GM12878 (cell line): Measurements from ENCODE around the gene MT1B. TPM values are rescaled to one million over a fixed set of nuclear protein-coding genes. Genes with fewer than 3 reads are reported as not detected.

Source experiments
- ATAC-seq: fragments of 200-7000 bp; cut with Tn5 transposase; 3 replicates; pipeline ENCODE4 v1.9.1; 2020; ENCODE audit warnings: mild to moderate bottlenecking, moderate library complexity
- BruUV-seq: library from RNA; stranded (reverse); fragments of 400-500 nt; replicated peaks from 2 replicates; lab custom pipeline; 2021; lab: Mats Ljungman, UMichigan
- CTCF ChIA-PET: fragments of 300-600 bp; sonication (Branson Sonifier 250); formaldehyde crosslinking; extraction: SDS; loops from one replicate; lab custom pipeline; 2021; ENCODE audit warnings: inconsistent platforms; lab: Yijun Ruan, JAX
- POLR2A ChIA-PET: fragments of 350-600 bp; formaldehyde crosslinking; extraction: SDS; loops from one replicate; lab custom pipeline; 2021; ENCODE audit warnings: inconsistent platforms; lab: Charles Lee
- RAD21 ChIA-PET: fragments of 300-600 bp; sonication (Branson Sonifier 250); formaldehyde crosslinking; loops from one replicate; lab custom pipeline; 2023; ENCODE audit warnings: antibody characterized with exemption; ENCODE audit not compliant: unreplicated experiment; lab: Charles Lee
- SMC1A ChIA-PET: fragments of 300-600 bp; sonication (Branson Sonifier 250); formaldehyde crosslinking; loops from one replicate; lab custom pipeline; 2023; ENCODE audit not compliant: unreplicated experiment, uncharacterized antibody; lab: Charles Lee
- DNase-seq: peaks from one replicate; pipeline ENCODE4 v3.0.0-alpha.2; 2011; ENCODE audit warnings: low read depth, low spot score
- FAIRE-seq: peaks from 3 replicates; lab custom pipeline; 2011; peaks lifted over from hg19 to GRCh38; lab: Jason Lieb, UNC
- H2AFZ ChIP-seq: 2 replicates; pipeline ENCODE4 v1.6.0; 2011; ENCODE audit warnings: low read depth, low read length, control low read depth; ENCODE audit not compliant: control insufficient read depth
- H3K27ac ChIP-seq: 2 replicates; pipeline ENCODE4 v1.5.1; 2011; ENCODE audit warnings: control low read depth; ENCODE audit not compliant: control insufficient read depth, insufficient read depth
- H3K27me3 ChIP-seq, 2 experiments: replicated peaks in 1 of 2; 2 replicates each; pipeline versions ENCODE4 v1.6.0 to v1.6.1; 2011; ENCODE audit warnings: low read length in 1 of 2; ENCODE audit not compliant: control insufficient read depth in 2 of 2, insufficient read depth in 2 of 2
- H3K36me3 ChIP-seq, 2 experiments: 2 replicates each; pipeline ENCODE4 v1.5.1; 2011; ENCODE audit warnings: low read length in 1 of 2; ENCODE audit not compliant: control insufficient read depth in 2 of 2, insufficient read depth in 2 of 2
- H3K4me1 ChIP-seq: 2 replicates; pipeline ENCODE4 v1.6.1; 2011; ENCODE audit warnings: mild to moderate bottlenecking, low read length, moderate library complexity, mixed read lengths; ENCODE audit not compliant: control insufficient read depth, insufficient read depth
- H3K4me2 ChIP-seq: 2 replicates; pipeline ENCODE4 v1.6.0; 2011; ENCODE audit warnings: control low read depth; ENCODE audit not compliant: control insufficient read depth, insufficient read depth
- H3K4me3 ChIP-seq: fragments of 200-600 bp; sonication (generic); 2 replicates; pipeline ENCODE4 v1.5.1; 2016
- H3K79me2 ChIP-seq: 2 replicates; pipeline ENCODE4 v1.6.0; 2011; ENCODE audit warnings: low read length; ENCODE audit not compliant: control insufficient read depth, insufficient read depth
- H3K9ac ChIP-seq: 2 replicates; pipeline ENCODE4 v1.8.0; 2011; ENCODE audit warnings: low read length, control low read depth, mixed read lengths; ENCODE audit not compliant: control insufficient read depth, insufficient read depth
- H3K9me3 ChIP-seq: replicated peaks from 3 replicates; pipeline ENCODE4 v1.5.1; 2011; ENCODE audit warnings: mild to moderate bottlenecking, low read length; ENCODE audit not compliant: control insufficient read depth, insufficient read depth
- H4K20me1 ChIP-seq: 2 replicates; pipeline ENCODE4 v1.6.0; 2011; ENCODE audit not compliant: control insufficient read depth, insufficient read depth
- E4F1 ChIP-seq: fragments of 450-650 bp; IDR thresholded peaks from 2 replicates; pipeline ENCODE4 v1.6.1; 2018; ENCODE audit warnings: borderline replicate concordance, mild to moderate bottlenecking; ENCODE audit not compliant: partially characterized antibody
- EP300 ChIP-seq, 2 experiments: fragments of 150-350 bp in 1 of 2; IDR thresholded peaks; 2 replicates each; pipeline ENCODE4 v1.6.1; 2011 to 2012; ENCODE audit warnings: low read depth in 2 of 2, low read length in 2 of 2, borderline replicate concordance in 1 of 2, improper control_type of control experiment in 1 of 2, inconsistent platforms in 1 of 2; ENCODE audit not compliant: control insufficient read depth in 1 of 2
- IKZF1 ChIP-seq: fragments of 450-650 bp; conservative IDR thresholded peaks from 2 replicates; pipeline ENCODE4 v1.6.1; 2017; ENCODE audit warnings: antibody characterized with exemption, mild to moderate bottlenecking
- IKZF2 ChIP-seq, 2 experiments: fragments of 450-650 bp; IDR thresholded peaks; 2 replicates each; pipeline ENCODE4 v1.6.1; 2017; ENCODE audit warnings: mild to moderate bottlenecking in 2 of 2, moderate library complexity in 2 of 2
- JUNB ChIP-seq: IDR thresholded peaks from 2 replicates; pipeline ENCODE4 v1.6.1; 2016; ENCODE audit warnings: antibody characterized with exemption, mild to moderate bottlenecking
- KAT2A ChIP-seq: conservative IDR thresholded peaks from 2 replicates; pipeline ENCODE4 v1.6.1; 2011; ENCODE audit warnings: low read depth, low read length; ENCODE audit not compliant: control insufficient read depth
- MEF2B ChIP-seq: fragments of 450-650 bp; IDR thresholded peaks from 2 replicates; pipeline ENCODE4 v1.6.1; 2018; ENCODE audit warnings: mild to moderate bottlenecking, moderate library complexity; ENCODE audit not compliant: partially characterized antibody, poor library complexity, severe bottlenecking
- NFYB ChIP-seq: IDR thresholded peaks from 2 replicates; pipeline ENCODE4 v1.6.1; 2011; ENCODE audit warnings: low read depth, mild to moderate bottlenecking, low read length, improper control_type of control experiment, moderate library complexity; ENCODE audit not compliant: insufficient read depth
- PAX5 ChIP-seq: IDR thresholded peaks from 2 replicates; pipeline ENCODE4 v1.6.1; 2011; ENCODE audit warnings: low read depth, low read length, borderline replicate concordance
- PBX3 ChIP-seq: IDR thresholded peaks from 2 replicates; pipeline ENCODE4 v1.6.1; 2011; ENCODE audit warnings: mild to moderate bottlenecking, low read depth, low read length, moderate library complexity; ENCODE audit not compliant: insufficient replicate concordance
- RAD51 ChIP-seq: fragments of 450-650 bp; IDR thresholded peaks from 2 replicates; pipeline ENCODE4 v1.6.1; 2016; ENCODE audit warnings: moderate library complexity, mild to moderate bottlenecking, inconsistent platforms
- RFX5 ChIP-seq: IDR thresholded peaks from 2 replicates; pipeline ENCODE4 v1.6.1; 2011; ENCODE audit warnings: low read depth, low read length, improper control_type of control experiment
- RUNX3 ChIP-seq: IDR thresholded peaks from 2 replicates; pipeline ENCODE4 v1.6.1; 2012; ENCODE audit warnings: low read length, inconsistent platforms
- SIX5 ChIP-seq: IDR thresholded peaks from 2 replicates; pipeline ENCODE4 v1.6.1; 2011; ENCODE audit warnings: mild to moderate bottlenecking, low read depth, low read length, moderate library complexity; ENCODE audit not compliant: severe bottlenecking
- YY1 ChIP-seq: IDR thresholded peaks from 2 replicates; pipeline ENCODE4 v1.6.1; 2011; ENCODE audit warnings: low read depth, mild to moderate bottlenecking, low read length
- WGBS: methylation state at CpG from one replicate; pipeline ENCODE4 v1.1.6; 2016; ENCODE audit warnings: low lambda C conversion rate; ENCODE audit not compliant: insufficient replicate concordance, insufficient coverage; ENCODE audit errors: missing lambda C conversion rate; 5-methylcytosine and 5-hydroxymethylcytosine counted together
- in situ Hi-C: fragments of 300-500 bp; cut with MboI; formaldehyde crosslinking; loops from 9 replicates; pipeline ENCODE4 v1.14.3; 2018; ENCODE audit warnings: mixed read lengths
- intact Hi-C: fragments of 100-400 bp; cut with micrococcal nuclease; formaldehyde crosslinking; loops from one replicate; pipeline ENCODE4 v1.14.2; 2022; ENCODE audit not compliant: unreplicated experiment
- polyA plus RNA-seq, 11 experiments: library from polyadenylated mRNA; depleted of rRNA in 4 of 11; unstranded in 6 of 11; stranded (reverse) in 5 of 11; fragments of >200 nt; fragmentation: Nextera tagmentation in 4 of 11; fragmentation: Illumina TruSeq in 1 of 11; extraction: Ambion mirVana in 4 of 11; extraction: Trizol in 1 of 11; gene quantifications; 1 replicate in 1 of 11; 2 replicates in 10 of 11; pipeline versions ENCODE4 v1.2.1 to v1.2.3, GENCODE V29; 2011 to 2016; ENCODE audit warnings: inconsistent platforms in 2 of 11, missing spikeins in 2 of 11, low read depth in 1 of 11
- total RNA-seq, 4 experiments: library from RNA; depleted of rRNA in 3 of 4; stranded (reverse); fragments of >200 nt in 3 of 4; fragmentation: Illumina TruSeq in 1 of 4; extraction: Trizol in 1 of 4; gene quantifications; 2 replicates each; pipeline versions ENCODE4 v1.2.1 to v1.2.3, GENCODE V29; 2013 to 2021

The MT1B gene
- total and polyA plus RNA-seq, 10 of the 15 experiments (the other 5 are each of a cell fraction or from before 2014, with no cell fraction given): not detected

- RAD21 ChIA-PET: no interaction called here
- intact Hi-C loops: no loop called here
- SMC1A ChIA-PET: interaction anchor here (1.5 kb wide), 1 partner anchor 14 kb away, joined by 5 read pairs; no protein-coding TSS in a partner anchor
- ATAC-seq (peak; percentile 12), DNase-seq (no peak), FAIRE-seq (no peak)
- POLR2A ChIA-PET: interaction anchor here (0.7 kb wide), 1 partner anchor 1958 kb away, joined by 6 read pairs; no protein-coding TSS in a partner anchor
- Histone ChIP-seq H3K27me3 (peaks cover 0 to 5% of the 10 kb centered on the region in 2 experiments; a peak in 2 of 4 replicates), H3K4me3 (no peak overlapping the region), H3K4me1 (peaks cover 21% of the 10 kb centered on the region), H3K36me3 (no peaks in the 10 kb centered on the region), H2AFZ (no peak overlapping the region), H4K20me1 (no peaks in the 10 kb centered on the region), H3K79me2 (no peaks in the 10 kb centered on the region), H3K9me3 (no peaks in the 10 kb centered on the region), H3K27ac (no peak overlapping the region), H3K9ac (no peak overlapping the region), H3K4me2 (no peak overlapping the region)
- TF ChIP-seq IKZF2 (IDR thresholded peaks at IDR 0.05) (0 out of 4 replicates have a peak, but pooled peaks of 1 of the 2 experiments have one; percentile 45), JUNB (peak; percentile 72), RAD51 (no peak), EP300 (IDR thresholded peaks at IDR 0.05; ENCODE audit: borderline replicate concordance in 1 of 2, control insufficient read depth in 1 of 2, low read depth in 2 of 2, low read length in 2 of 2) (no peak), PAX5 (no peak), RUNX3 (peak; percentile 47)
- CTCF ChIA-PET: interaction anchor here (1.3 to 1.5 kb wide), 2 partner anchors 14 to 87 kb away, joined by 3 to 4 read pairs; no protein-coding TSS in a partner anchor
- BruUV-seq: no TSS peak
- in situ Hi-C loops: no loop called here
Measured at GRCh38 chr16:56614549-56614991, 37.1 kb upstream of the MT1B start.

GRCh38 chr16:56615353-56615752, 36.3 kb upstream of the MT1B start:
- no peak for DNase-seq
- no peak overlapping the region for H2AFZ ChIP-seq
- no peak overlapping the region for H3K9ac ChIP-seq
- ChIA-PET POLR2A (no interaction called here), RAD21 (no interaction called here), SMC1A (no interaction called here), CTCF (interaction anchor here (1.3 to 1.5 kb wide), 2 partner anchors 15 to 86 kb away, joined by 3 to 4 read pairs; no protein-coding TSS in a partner anchor)
- FAIRE-seq: no peak
- no TSS peak for BruUV-seq
- no peaks in the 10 kb centered on the region for H3K9me3 ChIP-seq
- no peak for ATAC-seq
- peaks cover 15% of the 10 kb centered on the region for H3K4me1 ChIP-seq
- H3K27me3 ChIP-seq: peaks cover 0 to 5% of the 10 kb centered on the region in 2 experiments; a peak in 2 of 4 replicates
- no peak overlapping the region for H3K4me2 ChIP-seq
- H3K27ac ChIP-seq: no peak overlapping the region
- H3K36me3 ChIP-seq: no peaks in the 10 kb centered on the region
- in situ Hi-C loops (no loop called here), intact Hi-C loops (no loop called here)
- no peaks in the 10 kb centered on the region for H4K20me1 ChIP-seq
- no peak overlapping the region for H3K4me3 ChIP-seq
- WGBS: 15% methylated on average over 3 of the region's 3 CpGs
- no peaks in the 10 kb centered on the region for H3K79me2 ChIP-seq
- TF ChIP-seq MEF2B (no peak), RFX5 (no peak), NFYB (no peak), YY1 (no peak), E4F1 (no peak), IKZF1 (no peak), KAT2A (no peak), SIX5 (no peak), PBX3 (no peak)
